Smooth muscle cell (in vitro differentiated cells): Measurements from ENCODE around the gene MBOAT7. TPM values are rescaled to one million over a fixed set of nuclear protein-coding genes. Genes with fewer than 3 reads are reported as not detected.

ENCODE experiments used
- DNase-seq: peaks from one replicate; lab custom pipeline; 2025; ENCODE audit not compliant: unreplicated experiment; lab: John Stamatoyannopoulos, UW
- H2AFZ ChIP-seq: fragments of 200-600 bp; sonication (generic); 2 replicates; pipeline ENCODE4 v1.6.0; 2016; ENCODE audit warnings: antibody characterized with exemption, low read depth, mild to moderate bottlenecking
- H3F3A ChIP-seq: fragments of 200-600 bp; sonication (generic); 2 replicates; pipeline ENCODE4 v1.6.0; 2017; ENCODE audit warnings: antibody characterized with exemption, low read depth
- H3K27ac ChIP-seq: fragments of 200-600 bp; sonication (generic); 2 replicates; pipeline ENCODE4 v1.5.1; 2016; ENCODE audit warnings: low read depth, mild to moderate bottlenecking
- H3K27me3 ChIP-seq: fragments of 200-600 bp; sonication (generic); 2 replicates; pipeline ENCODE4 v1.6.1; 2016; ENCODE audit warnings: low read depth, mild to moderate bottlenecking
- H3K36me3 ChIP-seq: fragments of 200-600 bp; sonication (generic); 2 replicates; pipeline ENCODE4 v1.5.1; 2016; ENCODE audit warnings: low read depth
- H3K4me1 ChIP-seq: fragments of 200-600 bp; sonication (generic); 2 replicates; pipeline ENCODE4 v1.5.1; 2016; ENCODE audit warnings: low read depth
- H3K4me2 ChIP-seq: fragments of 200-600 bp; sonication (generic); 2 replicates; pipeline ENCODE4 v1.6.0; 2016; ENCODE audit warnings: mild to moderate bottlenecking
- H3K4me3 ChIP-seq: fragments of 200-600 bp; sonication (generic); 2 replicates; pipeline ENCODE4 v1.5.1; 2016; ENCODE audit warnings: mild to moderate bottlenecking
- H3K79me2 ChIP-seq: fragments of 200-600 bp; sonication (generic); 2 replicates; pipeline ENCODE4 v1.6.0; 2016; ENCODE audit warnings: low read depth, mild to moderate bottlenecking
- H3K9ac ChIP-seq: fragments of 200-600 bp; sonication (generic); 2 replicates; pipeline ENCODE4 v1.6.0; 2016; ENCODE audit warnings: low read depth
- H3K9me3 ChIP-seq: fragments of 200-600 bp; sonication (generic); replicated peaks from 2 replicates; pipeline ENCODE4 v1.5.1; 2016; ENCODE audit warnings: low read depth
- H4K20me1 ChIP-seq: fragments of 200-600 bp; sonication (generic); 2 replicates; pipeline ENCODE4 v1.6.0; 2016; ENCODE audit warnings: low read depth
- WGBS: methylation state at CpG from one replicate; pipeline ENCODE4 v1.1.7; 2016; ENCODE audit warnings: low lambda C conversion rate; 5-methylcytosine and 5-hydroxymethylcytosine counted together
- polyA plus RNA-seq: library from polyadenylated mRNA; unstranded; fragments of >200 nt; fragmentation: Nextera tagmentation; extraction: Ambion mirVana; gene quantifications from 2 replicates; pipeline ENCODE4 v1.2.1, GENCODE V29; 2016
- total RNA-seq: library from RNA; depleted of rRNA; stranded (reverse); fragments of >200 nt; gene quantifications from 2 replicates; pipeline ENCODE4 v1.2.3, GENCODE V29; 2014
- TF ChIP-seq, protein P1 (sequence below): fragments of 200-600 bp; sonication (generic); IDR thresholded peaks from 2 replicates; pipeline ENCODE4 v1.5.1; 2017; ENCODE audit warnings: borderline replicate concordance, mild to moderate bottlenecking, antibody characterized with exemption; ENCODE audit not compliant: insufficient read depth, poor library complexity, severe bottlenecking

The MBOAT7 gene
- total and polyA plus RNA-seq, 2 experiments from 2014 or later, result 106 to 110 TPM

DNA sequence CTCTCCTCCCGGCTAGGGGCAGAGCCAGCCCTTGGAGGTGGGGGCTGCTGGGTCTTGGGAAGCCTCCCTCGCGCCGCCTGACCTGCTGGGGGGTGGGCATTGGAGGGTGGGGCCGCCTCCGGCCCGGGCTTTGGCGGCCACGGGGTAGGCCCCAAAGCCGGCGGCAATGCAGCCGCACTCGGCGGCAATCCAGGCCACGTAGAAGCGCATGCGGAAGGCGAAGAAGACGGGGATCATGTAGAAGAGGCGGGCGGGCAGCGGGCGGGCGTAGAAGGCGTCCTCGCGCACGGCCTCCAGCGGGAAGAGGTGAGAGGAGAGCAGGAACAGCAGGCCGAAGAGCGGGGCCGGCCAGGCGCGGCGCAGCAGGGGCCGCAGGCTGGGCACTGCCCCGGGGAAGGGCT is 8.7 kb downstream of the MBOAT7 start:
- WGBS, result 99% methylated on average over 20 of the region's 37 CpGs
- no peak overlapping the region for H3K27ac ChIP-seq

DNA sequence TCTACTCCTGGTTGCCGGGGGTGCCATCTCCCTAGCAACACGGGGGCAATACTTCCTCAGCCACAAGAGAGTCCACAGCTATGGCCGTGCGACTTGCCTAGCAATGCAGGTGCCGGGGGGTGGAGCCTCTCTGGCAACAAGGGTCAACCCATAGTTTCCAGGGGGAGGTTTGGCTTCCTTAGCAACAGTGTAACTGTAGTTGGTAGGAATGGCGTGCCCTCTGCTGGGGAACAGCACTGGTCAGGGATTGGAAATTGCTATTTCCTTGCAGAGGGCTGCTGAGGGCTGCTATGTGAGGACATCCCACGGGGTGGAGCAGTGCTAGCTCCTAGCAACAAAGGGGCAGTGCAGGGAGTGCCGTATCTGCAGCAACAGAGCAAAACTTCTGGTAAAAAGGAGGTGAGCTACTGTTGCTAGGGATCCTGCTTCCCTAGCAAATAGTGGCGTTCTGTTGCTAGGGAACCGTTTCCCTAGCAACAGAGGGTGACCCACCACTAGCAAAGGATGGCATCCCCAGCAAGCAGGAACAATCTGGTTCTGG is 9.4 kb downstream of the MBOAT7 start:
- Histone ChIP-seq H2AFZ (no peak overlapping the region), H3K4me1 (no peaks in the 10 kb centered on the region), H3K9me3 (no peaks in the 10 kb centered on the region), H3K4me2 (no peak overlapping the region), H3K4me3 (no peak overlapping the region), H3K27ac (no peak overlapping the region), H3F3A (no peaks in the 10 kb centered on the region), H4K20me1 (no peaks in the 10 kb centered on the region), H3K9ac (no peak overlapping the region), H3K27me3 (no peaks in the 10 kb centered on the region), H3K79me2 (no peaks in the 10 kb centered on the region), H3K36me3 (no peaks in the 10 kb centered on the region)
- DNase-seq, result no peak
- TF ChIP-seq, protein P1, sequence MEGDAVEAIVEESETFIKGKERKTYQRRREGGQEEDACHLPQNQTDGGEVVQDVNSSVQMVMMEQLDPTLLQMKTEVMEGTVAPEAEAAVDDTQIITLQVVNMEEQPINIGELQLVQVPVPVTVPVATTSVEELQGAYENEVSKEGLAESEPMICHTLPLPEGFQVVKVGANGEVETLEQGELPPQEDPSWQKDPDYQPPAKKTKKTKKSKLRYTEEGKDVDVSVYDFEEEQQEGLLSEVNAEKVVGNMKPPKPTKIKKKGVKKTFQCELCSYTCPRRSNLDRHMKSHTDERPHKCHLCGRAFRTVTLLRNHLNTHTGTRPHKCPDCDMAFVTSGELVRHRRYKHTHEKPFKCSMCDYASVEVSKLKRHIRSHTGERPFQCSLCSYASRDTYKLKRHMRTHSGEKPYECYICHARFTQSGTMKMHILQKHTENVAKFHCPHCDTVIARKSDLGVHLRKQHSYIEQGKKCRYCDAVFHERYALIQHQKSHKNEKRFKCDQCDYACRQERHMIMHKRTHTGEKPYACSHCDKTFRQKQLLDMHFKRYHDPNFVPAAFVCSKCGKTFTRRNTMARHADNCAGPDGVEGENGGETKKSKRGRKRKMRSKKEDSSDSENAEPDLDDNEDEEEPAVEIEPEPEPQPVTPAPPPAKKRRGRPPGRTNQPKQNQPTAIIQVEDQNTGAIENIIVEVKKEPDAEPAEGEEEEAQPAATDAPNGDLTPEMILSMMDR, result no peak
- WGBS, result 73% methylated on average over 10 of the region's 10 CpGs

More for the DNA sequence above, 8.7 kb downstream of the MBOAT7 start:
- DNase-seq, result no peak
- no peaks in the 10 kb centered on the region for H3K36me3 ChIP-seq
- no peak overlapping the region for H3K4me2 ChIP-seq
- H3K79me2 ChIP-seq, result no peaks in the 10 kb centered on the region
- no peak overlapping the region for H3K9ac ChIP-seq
- no peaks in the 10 kb centered on the region for H4K20me1 ChIP-seq
- H3F3A ChIP-seq, result no peaks in the 10 kb centered on the region
- no peak overlapping the region for H3K4me3 ChIP-seq
- TF ChIP-seq, protein P1, result no peak
- H3K9me3 ChIP-seq, result no peaks in the 10 kb centered on the region
- H3K4me1 ChIP-seq, result no peaks in the 10 kb centered on the region
- H2AFZ ChIP-seq, result no peak overlapping the region
- no peaks in the 10 kb centered on the region for H3K27me3 ChIP-seq

DNA sequence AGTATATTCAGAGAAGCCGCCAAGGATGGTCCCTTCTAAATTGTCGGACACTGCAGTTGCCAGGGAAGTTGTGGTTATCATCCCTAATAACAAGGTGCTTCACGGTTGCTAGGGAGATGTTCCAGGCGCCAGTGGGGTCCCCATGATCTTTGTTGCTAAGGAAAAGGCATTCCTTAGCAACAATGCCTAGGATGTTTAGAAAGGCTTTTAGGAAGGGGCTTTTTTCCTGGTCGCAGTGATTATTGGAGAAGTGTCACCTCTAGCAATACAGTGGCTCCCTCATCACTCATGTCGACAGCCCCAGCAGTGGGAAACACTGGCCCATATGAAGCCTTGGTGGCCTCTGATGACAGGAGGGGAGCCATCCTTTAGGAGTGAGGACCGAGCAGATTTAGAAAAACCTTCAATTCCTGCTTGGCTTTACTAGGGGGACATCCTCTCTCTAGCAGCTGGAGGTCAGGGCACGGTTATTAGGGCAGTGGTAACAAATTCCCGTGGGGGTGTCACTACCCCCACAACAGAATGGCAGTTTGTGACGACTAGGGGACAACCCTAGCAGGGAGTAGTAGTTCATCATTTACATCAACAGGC is 10.0 kb downstream of the MBOAT7 start:
- H3K27ac ChIP-seq, result no peak overlapping the region
- no peak for DNase-seq
- H3F3A ChIP-seq, result no peaks in the 10 kb centered on the region
- no peak overlapping the region for H2AFZ ChIP-seq
- no peak overlapping the region for H3K4me3 ChIP-seq
- H3K79me2 ChIP-seq, result no peaks in the 10 kb centered on the region
- H3K27me3 ChIP-seq, result no peaks in the 10 kb centered on the region
- 97% methylated on average over 10 of the region's 10 CpGs for WGBS
- H4K20me1 ChIP-seq, result no peaks in the 10 kb centered on the region
- H3K36me3 ChIP-seq, result no peaks in the 10 kb centered on the region
- H3K9me3 ChIP-seq, result no peaks in the 10 kb centered on the region
- TF ChIP-seq, protein P1, result no peak
- H3K9ac ChIP-seq, result no peak overlapping the region
- H3K4me1 ChIP-seq, result no peaks in the 10 kb centered on the region
- H3K4me2 ChIP-seq, result no peak overlapping the region
